GM23248 (cell line): ENCODE data around the gene LTN1. TPM values are rescaled to one million over a fixed set of nuclear protein-coding genes. Genes with fewer than 3 reads are reported as not detected.

ENCODE experiments used
- DNase-seq: peaks from one replicate; pipeline ENCODE4 v3.0.0-alpha.2; 2015
- H2AFZ ChIP-seq: fragments of 200-600 bp; sonication (generic); 2 replicates; pipeline ENCODE4 v1.6.1; 2016; ENCODE audit warnings: antibody characterized with exemption
- H3F3A ChIP-seq: fragments of 200-600 bp; sonication (generic); 2 replicates; pipeline ENCODE4 v1.6.1; 2016; ENCODE audit warnings: mild to moderate bottlenecking, antibody characterized with exemption, mixed run types; ENCODE audit not compliant: insufficient read depth
- H3K27ac ChIP-seq: fragments of 200-600 bp; sonication (generic); 2 replicates; pipeline ENCODE4 v1.5.1; 2016; ENCODE audit warnings: mild to moderate bottlenecking
- H3K27me3 ChIP-seq: fragments of 200-600 bp; sonication (generic); replicated peaks from 2 replicates; pipeline ENCODE4 v1.6.1; 2016; ENCODE audit warnings: mild to moderate bottlenecking; ENCODE audit not compliant: insufficient read depth
- H3K36me3 ChIP-seq: fragments of 200-600 bp; sonication (generic); 2 replicates; pipeline ENCODE4 v1.6.1; 2016; ENCODE audit warnings: low read depth, mild to moderate bottlenecking
- H3K4me1 ChIP-seq: fragments of 200-600 bp; sonication (generic); 2 replicates; pipeline ENCODE4 v1.6.1; 2016; ENCODE audit warnings: mild to moderate bottlenecking; ENCODE audit not compliant: insufficient read depth
- H3K4me2 ChIP-seq: fragments of 200-600 bp; sonication (generic); one replicate; pipeline ENCODE4 v1.6.1; 2016; ENCODE audit warnings: mild to moderate bottlenecking; ENCODE audit not compliant: unreplicated experiment
- H3K4me3 ChIP-seq: fragments of 200-600 bp; sonication (generic); 2 replicates; pipeline ENCODE4 v1.5.1; 2016; ENCODE audit warnings: mild to moderate bottlenecking
- H3K79me2 ChIP-seq: fragments of 200-600 bp; sonication (generic); 2 replicates; pipeline ENCODE4 v1.6.1; 2016; ENCODE audit warnings: mild to moderate bottlenecking; ENCODE audit not compliant: insufficient read depth
- H3K9ac ChIP-seq: fragments of 200-600 bp; sonication (generic); 2 replicates; pipeline ENCODE4 v1.6.1; 2016; ENCODE audit warnings: mild to moderate bottlenecking
- H3K9me2 ChIP-seq: fragments of 200-600 bp; sonication (generic); 2 replicates; pipeline ENCODE4 v1.6.1; 2016; ENCODE audit warnings: mixed run types, mild to moderate bottlenecking, moderate library complexity; ENCODE audit not compliant: insufficient read depth
- H3K9me3 ChIP-seq: fragments of 200-600 bp; sonication (generic); one replicate; pipeline ENCODE4 v1.6.1; 2017; ENCODE audit warnings: low read depth
- H4K20me1 ChIP-seq: fragments of 200-600 bp; sonication (generic); 2 replicates; pipeline ENCODE4 v1.6.0; 2016; ENCODE audit not compliant: insufficient read depth
- EZH2 ChIP-seq: fragments of 200-600 bp; sonication (generic); IDR thresholded peaks from 2 replicates; pipeline ENCODE4 v1.6.1; 2018; ENCODE audit warnings: antibody characterized with exemption, mild to moderate bottlenecking; ENCODE audit not compliant: insufficient read depth, poor library complexity, severe bottlenecking
- EZH2phosphoT487 ChIP-seq: fragments of 200-600 bp; sonication (generic); IDR thresholded peaks from 2 replicates; pipeline ENCODE4 v1.6.1; 2018; ENCODE audit warnings: antibody characterized with exemption, moderate library complexity, mild to moderate bottlenecking, low read depth; ENCODE audit not compliant: insufficient read depth
- WGBS, 2 experiments: methylation state at CpG; one replicate each; pipeline ENCODE4 v1.1.6; 2015 to 2017; ENCODE audit warnings: low lambda C conversion rate in 2 of 2, low coverage in 1 of 2; ENCODE audit errors: missing lambda C conversion rate in 2 of 2; 5-methylcytosine and 5-hydroxymethylcytosine counted together
- in situ Hi-C: fragments of 300-500 bp; cut with MboI; formaldehyde crosslinking; loops from 2 replicates; pipeline ENCODE4 v1.15.0; 2020
- polyA plus RNA-seq: library from polyadenylated mRNA; unstranded; fragments of >200 nt; fragmentation: Nextera tagmentation; extraction: Ambion mirVana; gene quantifications from 2 replicates; pipeline ENCODE4 v1.2.1, GENCODE V29; 2016
- total RNA-seq: library from RNA; depleted of rRNA; stranded (reverse); fragments of >200 nt; shearing (Covaris generic); gene quantifications from 2 replicates; pipeline ENCODE4 v1.2.3, GENCODE V29; 2014

Gene LTN1
- total and polyA plus RNA-seq, 2 experiments from 2014 or later, result 16.8 to 26.0 TPM

- in situ Hi-C loops, result no loop called here
- no peak for DNase-seq
- Histone ChIP-seq H3K9me2 (no peaks in the 10 kb centered on the region), H3K36me3 (no peaks in the 10 kb centered on the region), H3K4me2 (no peak overlapping the region), H3K4me3 (no peak overlapping the region), H3K4me1 (no peaks in the 10 kb centered on the region), H3K27me3 (0 out of 2 replicates have a peak, but pooled peaks cover 3% of the 10 kb centered on the region), H4K20me1 (no peaks in the 10 kb centered on the region), H3K79me2 (no peaks in the 10 kb centered on the region), H3K9ac (no peak overlapping the region), H3F3A (no peaks in the 10 kb centered on the region), H3K9me3 (no peaks in the 10 kb centered on the region), H3K27ac (no peak overlapping the region), H2AFZ (no peak overlapping the region)
- no peak for TF ChIP-seq EZH2phosphoT487
- TF ChIP-seq EZH2, result no peak
- WGBS, 2 experiments, result 56 to 62% methylated on average over 4 of the region's 4 CpGs
These were observed 82.3 kb downstream of the LTN1 start for GRCh38 chr21:28910280-28910887.

DNA sequence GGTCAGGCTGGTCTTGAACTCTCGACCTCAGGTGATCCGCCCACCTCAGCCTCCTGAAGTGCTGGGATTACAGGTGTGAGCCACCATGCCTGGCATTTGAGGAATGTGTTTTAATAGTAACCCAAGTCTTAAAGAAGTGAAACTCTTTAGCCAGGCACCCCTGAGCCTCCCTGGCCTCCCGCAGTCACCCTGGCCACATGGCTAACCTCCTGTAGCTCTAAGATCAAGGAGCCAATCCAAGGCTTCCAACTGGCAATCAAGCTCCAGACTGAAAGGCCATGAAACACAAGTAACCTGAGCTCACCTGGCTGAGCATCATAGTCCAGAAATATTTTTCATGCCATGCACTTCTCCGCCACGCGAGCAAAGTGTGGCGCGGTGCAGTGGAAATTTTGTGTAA lies 84.3 kb downstream of the LTN1 start:
- DNase-seq, result no peak
- Histone ChIP-seq H3K9me3 (no peaks in the 10 kb centered on the region), H3K9ac (no peak overlapping the region), H3K27ac (no peak overlapping the region), H3K79me2 (no peaks in the 10 kb centered on the region), H3K4me2 (no peak overlapping the region), H2AFZ (no peak overlapping the region), H3K4me3 (no peak overlapping the region), H3K36me3 (no peaks in the 10 kb centered on the region), H3F3A (no peaks in the 10 kb centered on the region), H3K27me3 (0 out of 2 replicates have a peak, but pooled peaks cover 3% of the 10 kb centered on the region), H3K4me1 (no peaks in the 10 kb centered on the region), H4K20me1 (no peaks in the 10 kb centered on the region), H3K9me2 (no peaks in the 10 kb centered on the region)
- WGBS, 2 experiments, result 92 to 94% methylated on average over 8 of the region's 8 CpGs
- in situ Hi-C loops, result no loop called here
- TF ChIP-seq EZH2phosphoT487 (no peak), EZH2 (no peak)

DNA sequence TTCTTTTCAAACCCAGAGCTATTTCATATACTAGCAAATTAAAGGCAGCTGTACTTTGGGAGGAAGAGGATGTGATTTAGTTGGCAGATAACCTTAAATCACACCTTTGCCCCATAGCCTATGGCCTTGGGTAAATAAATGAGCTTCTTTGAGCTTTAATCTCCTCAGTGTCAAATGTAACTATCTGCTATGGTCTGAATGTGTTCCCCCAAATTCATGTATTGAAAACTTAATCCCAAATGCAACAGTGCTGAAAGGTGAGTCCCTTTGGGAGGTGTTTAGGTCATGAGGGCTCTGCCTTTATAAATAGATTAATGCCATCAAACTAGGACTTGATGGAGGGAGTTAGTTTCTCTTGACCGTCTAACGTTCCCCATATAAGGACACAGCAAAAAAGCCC lies 85.8 kb downstream of the LTN1 start:
- no peaks in the 10 kb centered on the region for H3K79me2 ChIP-seq
- 0 out of 2 replicates have a peak, but pooled peaks cover 3% of the 10 kb centered on the region for H3K27me3 ChIP-seq
- no peaks in the 10 kb centered on the region for H3F3A ChIP-seq
- H3K36me3 ChIP-seq, result no peaks in the 10 kb centered on the region
- H3K27ac ChIP-seq, result no peak overlapping the region
- no peak overlapping the region for H3K4me3 ChIP-seq
- no peak overlapping the region for H3K9ac ChIP-seq
- no peaks in the 10 kb centered on the region for H3K9me3 ChIP-seq
- WGBS, 2 experiments, result 75 to 81% methylated on average over 2 of the region's 2 CpGs
- in situ Hi-C loops, result no loop called here
- no peak overlapping the region for H2AFZ ChIP-seq
- TF ChIP-seq EZH2phosphoT487, result no peak
- no peak for TF ChIP-seq EZH2
- no peak for DNase-seq
- H4K20me1 ChIP-seq, result no peaks in the 10 kb centered on the region
- H3K4me1 ChIP-seq, result no peaks in the 10 kb centered on the region
- H3K4me2 ChIP-seq, result no peak overlapping the region
- H3K9me2 ChIP-seq, result no peaks in the 10 kb centered on the region

GRCh38 chr21:28906236-28906635 lies 86.4 kb downstream of the LTN1 start:
- Histone ChIP-seq H3K4me1 (no peaks in the 10 kb centered on the region), H3K9me3 (no peaks in the 10 kb centered on the region), H3K36me3 (no peaks in the 10 kb centered on the region), H3K9ac (no peak overlapping the region), H3K9me2 (no peaks in the 10 kb centered on the region), H3K79me2 (no peaks in the 10 kb centered on the region), H3K4me3 (no peak overlapping the region), H4K20me1 (no peaks in the 10 kb centered on the region), H3F3A (no peaks in the 10 kb centered on the region), H3K4me2 (no peak overlapping the region), H3K27ac (no peak overlapping the region), H3K27me3 (0 out of 2 replicates have a peak, but pooled peaks cover 3% of the 10 kb centered on the region), H2AFZ (no peak overlapping the region)
- TF ChIP-seq EZH2phosphoT487 (no peak), EZH2 (no peak)
- WGBS, 2 experiments, result 71 to 74% methylated on average over 1 of the region's 1 CpG
- no peak for DNase-seq
- in situ Hi-C loops, result no loop called here
